ENCODE measurements around the gene CHST11. TPM values are rescaled to one million over a fixed set of nuclear protein-coding genes. Genes with fewer than 3 reads are reported as not detected.
A peak's percentile ranks its signal among the peaks of the same experiment; 100 is the strongest.

CHST11 gene
- total RNA-seq, 2 donors from 2014 or later: 36.2 to 61.7 TPM

GRCh38 chr12:104535369-104535768 lies 78.6 kb downstream of the CHST11 start:
- Mint-ChIP-seq H3K27ac (peak overlapping the region; percentile 44), H3K4me3 (no peak overlapping the region), H3K36me3 (ENCODE audit: low read depth) (peaks cover 12% of the 10 kb centered on the region), H3K4me1 (peaks cover 47% of the 10 kb centered on the region), H3K27me3 (no peaks in the 10 kb centered on the region), H3K9me3 (no peaks in the 10 kb centered on the region)
- ATAC-seq (replicated peaks): no peak

- H3K4me3 Mint-ChIP-seq: no peak overlapping the region
- no peaks in the 10 kb centered on the region for H3K27me3 Mint-ChIP-seq
- peaks cover 50% of the 10 kb centered on the region for H3K4me1 Mint-ChIP-seq
- no peak for ATAC-seq (replicated peaks)
- H3K27ac Mint-ChIP-seq: no peak overlapping the region
- no peaks in the 10 kb centered on the region for H3K9me3 Mint-ChIP-seq
- peaks cover 12% of the 10 kb centered on the region for H3K36me3 Mint-ChIP-seq (ENCODE audit: low read depth)
Observed at GRCh38 chr12:104536841-104537240, 80.1 kb downstream of the CHST11 start.

GRCh38 chr12:104538056-104538455 lies 81.3 kb downstream of the CHST11 start:
- Mint-ChIP-seq H3K27ac (no peak overlapping the region), H3K27me3 (no peaks in the 10 kb centered on the region), H3K4me1 (peaks cover 43% of the 10 kb centered on the region), H3K36me3 (ENCODE audit: low read depth) (peaks cover 12% of the 10 kb centered on the region), H3K9me3 (no peaks in the 10 kb centered on the region), H3K4me3 (no peak overlapping the region)
- ATAC-seq (replicated peaks): no peak

- Mint-ChIP-seq H3K27me3 (no peaks in the 10 kb centered on the region), H3K27ac (no peak overlapping the region), H3K4me3 (no peak overlapping the region), H3K36me3 (ENCODE audit: low read depth) (peaks cover 12% of the 10 kb centered on the region), H3K9me3 (no peaks in the 10 kb centered on the region), H3K4me1 (peaks cover 42% of the 10 kb centered on the region)
- no peak for ATAC-seq (replicated peaks)
Observed at GRCh38 chr12:104538891-104539462, 82.2 kb downstream of the CHST11 start.

- H3K4me1 Mint-ChIP-seq: peaks cover 44% of the 10 kb centered on the region
- no peak overlapping the region for H3K27ac Mint-ChIP-seq
- H3K36me3 Mint-ChIP-seq (ENCODE audit: low read depth): no peaks in the 10 kb centered on the region
- no peaks in the 10 kb centered on the region for H3K9me3 Mint-ChIP-seq
- no peak for ATAC-seq (replicated peaks)
- H3K27me3 Mint-ChIP-seq: no peaks in the 10 kb centered on the region
- no peak overlapping the region for H3K4me3 Mint-ChIP-seq
Observed at GRCh38 chr12:104544836-104545235, 88.1 kb downstream of the CHST11 start.

- Mint-ChIP-seq H3K9me3 (no peaks in the 10 kb centered on the region), H3K36me3 (ENCODE audit: low read depth) (no peaks in the 10 kb centered on the region), H3K4me1 (peaks cover 38% of the 10 kb centered on the region), H3K4me3 (no peak overlapping the region), H3K27me3 (no peaks in the 10 kb centered on the region), H3K27ac (no peak overlapping the region)
- ATAC-seq (replicated peaks): no peak
Observed at GRCh38 chr12:104546575-104546974, 89.8 kb downstream of the CHST11 start.

GRCh38 chr12:104547235-104547634 lies 90.5 kb downstream of the CHST11 start:
- H3K9me3 Mint-ChIP-seq: no peaks in the 10 kb centered on the region
- H3K27ac Mint-ChIP-seq: no peak overlapping the region
- ATAC-seq (replicated peaks): peak; percentile 23
- no peak overlapping the region for H3K4me3 Mint-ChIP-seq
- H3K4me1 Mint-ChIP-seq: peaks cover 45% of the 10 kb centered on the region
- H3K36me3 Mint-ChIP-seq (ENCODE audit: low read depth): no peaks in the 10 kb centered on the region
- no peaks in the 10 kb centered on the region for H3K27me3 Mint-ChIP-seq

GRCh38 chr12:104549815-104550480 lies 93.2 kb downstream of the CHST11 start:
- no peaks in the 10 kb centered on the region for H3K9me3 Mint-ChIP-seq
- no peaks in the 10 kb centered on the region for H3K27me3 Mint-ChIP-seq
- ATAC-seq (replicated peaks): peak; percentile 51
- no peak overlapping the region for H3K4me3 Mint-ChIP-seq
- H3K4me1 Mint-ChIP-seq: peaks cover 60% of the 10 kb centered on the region
- peak overlapping the region; percentile 16 for H3K27ac Mint-ChIP-seq
- no peaks in the 10 kb centered on the region for H3K36me3 Mint-ChIP-seq (ENCODE audit: low read depth)

GRCh38 chr12:104551313-104551931 lies 94.7 kb downstream of the CHST11 start:
- Mint-ChIP-seq H3K27ac (peak overlapping the region; percentile 57), H3K36me3 (ENCODE audit: low read depth) (no peaks in the 10 kb centered on the region), H3K9me3 (no peaks in the 10 kb centered on the region), H3K4me3 (no peak overlapping the region), H3K4me1 (peaks cover 54% of the 10 kb centered on the region), H3K27me3 (no peaks in the 10 kb centered on the region)
- no peak for ATAC-seq (replicated peaks)

- Mint-ChIP-seq H3K36me3 (ENCODE audit: low read depth) (no peaks in the 10 kb centered on the region), H3K27ac (peak overlapping the region; percentile 57), H3K4me1 (peaks cover 40% of the 10 kb centered on the region)
Observed at GRCh38 chr12:104553421-104553820, 96.7 kb downstream of the CHST11 start.

GRCh38 chr12:104555648-104556047 lies 98.9 kb downstream of the CHST11 start:
- Mint-ChIP-seq H3K27me3 (no peaks in the 10 kb centered on the region), H3K4me3 (no peak overlapping the region), H3K27ac (peak overlapping the region; percentile 42), H3K36me3 (ENCODE audit: low read depth) (no peaks in the 10 kb centered on the region), H3K9me3 (no peaks in the 10 kb centered on the region), H3K4me1 (peaks cover 30% of the 10 kb centered on the region)
- no peak for ATAC-seq (replicated peaks)

More at GRCh38 chr12:104553421-104553820, 96.7 kb downstream of the CHST11 start:
- Mint-ChIP-seq H3K27me3 (no peaks in the 10 kb centered on the region), H3K4me3 (no peak overlapping the region), H3K9me3 (no peaks in the 10 kb centered on the region)
- ATAC-seq (replicated peaks): no peak

- Mint-ChIP-seq H3K9me3 (no peaks in the 10 kb centered on the region), H3K27ac (no peak overlapping the region), H3K36me3 (ENCODE audit: low read depth) (no peaks in the 10 kb centered on the region), H3K27me3 (no peaks in the 10 kb centered on the region), H3K4me3 (no peak overlapping the region), H3K4me1 (peaks cover 17% of the 10 kb centered on the region)
- ATAC-seq (replicated peaks): no peak
Observed at GRCh38 chr12:104557488-104558195, 100.9 kb downstream of the CHST11 start.

- H3K9me3 Mint-ChIP-seq: peaks cover 3% of the 10 kb centered on the region
- H3K36me3 Mint-ChIP-seq (ENCODE audit: low read depth): peaks cover 13% of the 10 kb centered on the region
- H3K4me1 Mint-ChIP-seq: peaks cover 4% of the 10 kb centered on the region
- no peak for ATAC-seq (replicated peaks)
- H3K27me3 Mint-ChIP-seq: no peaks in the 10 kb centered on the region
- H3K27ac Mint-ChIP-seq: peak overlapping the region; percentile 29
- no peak overlapping the region for H3K4me3 Mint-ChIP-seq
Observed at GRCh38 chr12:104560881-104561280, 104.1 kb downstream of the CHST11 start.

- no peak for ATAC-seq (replicated peaks)
- peaks cover 3% of the 10 kb centered on the region for H3K9me3 Mint-ChIP-seq
- peaks cover 13% of the 10 kb centered on the region for H3K36me3 Mint-ChIP-seq (ENCODE audit: low read depth)
- H3K27me3 Mint-ChIP-seq: no peaks in the 10 kb centered on the region
- H3K4me1 Mint-ChIP-seq: peaks cover 18% of the 10 kb centered on the region
- no peak overlapping the region for H3K4me3 Mint-ChIP-seq
- no peak overlapping the region for H3K27ac Mint-ChIP-seq
Observed at GRCh38 chr12:104562763-104563162, 106.0 kb downstream of the CHST11 start.

Data from activated T-helper 17 cell treated with anti-CD3 and anti-CD28 coated beads, Interleukin-2, amount 50 U/mL, for 72 hours (primary cell).